Lung (tissue), 12 donors: Measurements from ENCODE around the gene BRCA2. TPM values are rescaled to one million over a fixed set of nuclear protein-coding genes. Genes with fewer than 3 reads are reported as not detected.

ENCODE experiments used
- ATAC-seq: fragments of 200-7000 bp; cut with Tn5 transposase; one replicate; pipeline ENCODE4 v1.9.1; 2020; ENCODE audit warnings: moderate number of reproducible peaks; ENCODE audit not compliant: insufficient read depth, low FRiP score
- DNase-seq, 3 donors: peaks; one replicate each; pipeline ENCODE4 v3.0.0-alpha.2; 2013 to 2017
- H3K27ac ChIP-seq, 2 donors: one replicate each; pipeline ENCODE4 v1.5.1; 2013; ENCODE audit warnings: mild to moderate bottlenecking in 2 of 2, moderate library complexity in 2 of 2, control low read depth in 1 of 2, inconsistent platforms in 1 of 2, low read depth in 1 of 2, low read length in 1 of 2
- H3K27me3 ChIP-seq, 3 donors: one replicate each; pipeline ENCODE4 v1.5.1; 2013; ENCODE audit warnings: low read length in 2 of 3; ENCODE audit not compliant: control insufficient read depth in 3 of 3, insufficient read depth in 3 of 3
- H3K36me3 ChIP-seq, 4 donors: one replicate each; pipeline ENCODE4 v1.5.1; 2013; ENCODE audit warnings: low read length in 4 of 4, mild to moderate bottlenecking in 1 of 4, moderate library complexity in 1 of 4; ENCODE audit not compliant: control insufficient read depth in 4 of 4, insufficient read depth in 4 of 4
- H3K4me1 ChIP-seq, 5 donors: one replicate each; pipeline ENCODE4 v1.5.1; 2013; ENCODE audit warnings: low read length in 5 of 5, mild to moderate bottlenecking in 2 of 5, moderate library complexity in 1 of 5; ENCODE audit not compliant: control insufficient read depth in 5 of 5, insufficient read depth in 5 of 5
- H3K4me3 ChIP-seq: one replicate; pipeline ENCODE4 v1.5.1; 2013; ENCODE audit warnings: mild to moderate bottlenecking, control low read depth, moderate library complexity
- H3K9ac ChIP-seq, 2 donors: one replicate each; pipeline ENCODE4 v1.5.1; 2013; ENCODE audit warnings: low read length in 2 of 2, control low read depth in 1 of 2; ENCODE audit not compliant: insufficient read depth in 1 of 2
- H3K9me3 ChIP-seq, 4 donors: one replicate each; pipeline ENCODE4 v1.5.1; 2013; ENCODE audit warnings: low read length in 3 of 4, mild to moderate bottlenecking in 1 of 4, moderate library complexity in 1 of 4; ENCODE audit not compliant: control insufficient read depth in 4 of 4, insufficient read depth in 3 of 4
- CTCF ChIP-seq: IDR thresholded peaks from 2 replicates; pipeline ENCODE4 v1.5.1; 2012; ENCODE audit warnings: mild to moderate bottlenecking; ENCODE audit errors: control extremely low read depth, extremely low read depth
- WGBS, 2 donors: extraction: QIAGEN DNeasy Blood & Tissue Kit; methylation state at CpG; one replicate each; pipeline ENCODE4 v1.1.7; 2013; 5-methylcytosine and 5-hydroxymethylcytosine counted together
- polyA plus RNA-seq, 2 donors: library from polyadenylated mRNA; stranded (reverse); fragments of 200-250 nt; gene quantifications; one replicate each; pipeline ENCODE4 v1.2.1, GENCODE V29; 2013
- total RNA-seq, 2 donors: library from RNA; depleted of rRNA in 1 of 2; stranded (reverse); fragments of >200 nt in 1 of 2; gene quantifications; one replicate each; pipeline ENCODE4 v1.2.1, GENCODE V29; 2014 to 2021
- donor health status: control.
- donor health status: control.
- donor health status: Bipolar disorder and iron deficiency.
- donor health status: healthy.
- donor health status: DM: yes; HTN: yes; CAD: no.

Gene BRCA2
- total and polyA plus RNA-seq, 4 donors: 0.85 to 12.8 (median 2.4) TPM

GRCh38 chr13:32384702-32385101 lies 69.4 kb downstream of the BRCA2 start:
- no peaks in the 10 kb centered on the region for H3K4me1 ChIP-seq
- H3K4me3 ChIP-seq: no peak overlapping the region
- no peak for ATAC-seq
- H3K27me3 ChIP-seq: no peaks in the 10 kb centered on the region
- H3K27ac ChIP-seq: no peak overlapping the region
- peaks cover 0 to 4% (median 2%) of the 10 kb centered on the region in 4 donors for H3K36me3 ChIP-seq
- no peak overlapping the region for H3K9ac ChIP-seq
- no peak for DNase-seq
- 58 to 76% methylated on average over 2 of the region's 2 CpGs for WGBS, 2 donors
- no peak for TF ChIP-seq CTCF
- H3K9me3 ChIP-seq: no peaks in the 10 kb centered on the region

- DNase-seq (no peak), ATAC-seq (no peak)
- no peak for TF ChIP-seq CTCF
- no peak overlapping the region for H3K27ac ChIP-seq
- H3K36me3 ChIP-seq: peaks cover 0 to 4% (median 2%) of the 10 kb centered on the region in 4 donors
- no peaks in the 10 kb centered on the region for H3K9me3 ChIP-seq
- no peaks in the 10 kb centered on the region for H3K4me1 ChIP-seq
- H3K9ac ChIP-seq: no peak overlapping the region
- no peak overlapping the region for H3K4me3 ChIP-seq
- H3K27me3 ChIP-seq: no peaks in the 10 kb centered on the region
Observed at GRCh38 chr13:32385410-32385809, 70.1 kb downstream of the BRCA2 start.

GRCh38 chr13:32390048-32390447 lies 74.7 kb downstream of the BRCA2 start:
- Histone ChIP-seq H3K4me1 (no peaks in the 10 kb centered on the region), H3K9me3 (no peaks in the 10 kb centered on the region), H3K36me3 (no peaks in the 10 kb centered on the region), H3K4me3 (no peak overlapping the region), H3K27me3 (no peaks in the 10 kb centered on the region), H3K9ac (no peak overlapping the region), H3K27ac (no peak overlapping the region)
- 60 to 71% methylated on average over 4 of the region's 4 CpGs for WGBS, 2 donors
- ATAC-seq (no peak), DNase-seq (no peak)
- TF ChIP-seq CTCF: no peak

- 84 to 85% methylated on average over 1 of the region's 1 CpG for WGBS, 2 donors
- H3K9me3 ChIP-seq: no peaks in the 10 kb centered on the region
- ATAC-seq: no peak
- H3K27me3 ChIP-seq: no peaks in the 10 kb centered on the region
- no peak for TF ChIP-seq CTCF
- H3K36me3 ChIP-seq: no peaks in the 10 kb centered on the region
- H3K27ac ChIP-seq: no peak overlapping the region
- no peak overlapping the region for H3K4me3 ChIP-seq
- no peak for DNase-seq
- H3K9ac ChIP-seq: no peak overlapping the region
- no peaks in the 10 kb centered on the region for H3K4me1 ChIP-seq
Observed at GRCh38 chr13:32390484-32390883, 75.2 kb downstream of the BRCA2 start.
